ENCODE data around the gene NCK2.

GRCh38 chr2:105909215-105909614, 164.5 kb downstream of the NCK2 start:
- TF ChIP-seq EZH2 (IDR thresholded peaks at IDR 0.05; ENCODE audit: borderline replicate concordance, low read depth, low read length) (no peak), NR2C2 (CRISPR knock-in tag; IDR thresholded peaks at IDR 0.05) (no peak), NR2C2 (tag; IDR thresholded peaks at IDR 0.05) (no peak), CREB1 (IDR thresholded peaks at IDR 0.05) (no peak), CREB1 (CRISPR knock-in tag; IDR thresholded peaks at IDR 0.05) (no peak), EHMT2 (IDR thresholded peaks at IDR 0.05) (no peak), SMAD2 (IDR thresholded peaks at IDR 0.05; ENCODE audit: low read depth, low read length) (no peak), ZBTB33 (CRISPR knock-in tag; IDR thresholded peaks at IDR 0.05) (no peak), CTCF (IDR thresholded peaks at IDR 0.05 in 2 of 3, conservative IDR thresholded peaks at IDR 0.05 in 1 of 3; ENCODE audit: insufficient read depth in 2 of 3, low read depth in 1 of 3, low read length in 3 of 3) (no peak), TCF15 (CRISPR knock-in tag; IDR thresholded peaks at IDR 0.05) (no peak), DPF2 (IDR thresholded peaks at IDR 0.05) (no peak)

All from K562 (cell line).